ENCODE measurements around the gene SNRPA.
"Not testable (repeated sequence)": the region's sequence is repeated elsewhere in the genome, so short reads cannot be mapped to it uniquely, and the experiment has no call there.

SNRPA gene

GRCh38 chr19:40721936-40722661, 28.9 kb upstream of the SNRPA start:
- no peak for DNase-seq (ENCODE audit: low spot score)

- DNase-seq (ENCODE audit: low spot score): no peak
These were observed 27.2 kb upstream of the SNRPA start for GRCh38 chr19:40723661-40724254.

GRCh38 chr19:40724315-40724714, 26.7 kb upstream of the SNRPA start:
- no peak for DNase-seq (ENCODE audit: low spot score)

GRCh38 chr19:40724855-40725254, 26.1 kb upstream of the SNRPA start:
- DNase-seq (ENCODE audit: low spot score): no peak

GRCh38 chr19:40726279-40726678, 24.7 kb upstream of the SNRPA start:
- DNase-seq (ENCODE audit: low spot score): no peak

- DNase-seq (ENCODE audit: low spot score): not testable (repeated sequence)
These were observed 20.9 kb upstream of the SNRPA start for GRCh38 chr19:40730065-40730464.

GRCh38 chr19:40732304-40732703, 18.7 kb upstream of the SNRPA start:
- DNase-seq (ENCODE audit: low spot score): not testable (repeated sequence)

GRCh38 chr19:40733149-40733548, 17.9 kb upstream of the SNRPA start:
- DNase-seq (ENCODE audit: low spot score): no peak

- no peak for DNase-seq (ENCODE audit: low spot score)
These were observed 15.8 kb upstream of the SNRPA start for GRCh38 chr19:40735013-40735771.

- DNase-seq (ENCODE audit: low spot score): no peak
These were observed 14.3 kb upstream of the SNRPA start for GRCh38 chr19:40736661-40737060.

- no peak for DNase-seq (ENCODE audit: low spot score)
These were observed 13.8 kb upstream of the SNRPA start for GRCh38 chr19:40737102-40737644.

- DNase-seq (ENCODE audit: low spot score): no peak
These were observed 11.8 kb upstream of the SNRPA start for GRCh38 chr19:40739030-40739839.

GRCh38 chr19:40739871-40740703, 10.9 kb upstream of the SNRPA start:
- DNase-seq (ENCODE audit: low spot score): no peak

- DNase-seq (ENCODE audit: low spot score): peak; percentile 74
These were observed 10.3 kb upstream of the SNRPA start for GRCh38 chr19:40740747-40741146.

GRCh38 chr19:40741527-40742390, 9.2 kb upstream of the SNRPA start:
- DNase-seq (ENCODE audit: low spot score): no peak

- DNase-seq (ENCODE audit: low spot score): no peak
These were observed 8.5 kb upstream of the SNRPA start for GRCh38 chr19:40742477-40742876.

- no peak for DNase-seq (ENCODE audit: low spot score)
These were observed 8.1 kb upstream of the SNRPA start for GRCh38 chr19:40742886-40743285.

GRCh38 chr19:40743926-40744325, 7.1 kb upstream of the SNRPA start:
- DNase-seq (ENCODE audit: low spot score): no peak

- DNase-seq (ENCODE audit: low spot score): no peak
These were observed 6.2 kb upstream of the SNRPA start for GRCh38 chr19:40744554-40745401.

All from GM03348 (cell line).